Measurements from ENCODE around the gene ELOVL6.
"Not testable (repeated sequence)": the region's sequence is repeated elsewhere in the genome, so short reads cannot be mapped to it uniquely, and the experiment has no call there.

The ELOVL6 gene

GRCh38 chr4:110231869-110232268 lies 33.5 kb upstream of the ELOVL6 start:
- no peak for TF ChIP-seq MYC (IDR thresholded peaks at IDR 0.05; ENCODE audit: low read depth, low read length)
- no peak for TF ChIP-seq MAX (IDR thresholded peaks at IDR 0.05; ENCODE audit: low read depth, low read length)
- TF ChIP-seq POLR2A (IDR thresholded peaks at IDR 0.05; ENCODE audit: extremely low read depth, insufficient read length): no peak
- TF ChIP-seq, protein P1, sequence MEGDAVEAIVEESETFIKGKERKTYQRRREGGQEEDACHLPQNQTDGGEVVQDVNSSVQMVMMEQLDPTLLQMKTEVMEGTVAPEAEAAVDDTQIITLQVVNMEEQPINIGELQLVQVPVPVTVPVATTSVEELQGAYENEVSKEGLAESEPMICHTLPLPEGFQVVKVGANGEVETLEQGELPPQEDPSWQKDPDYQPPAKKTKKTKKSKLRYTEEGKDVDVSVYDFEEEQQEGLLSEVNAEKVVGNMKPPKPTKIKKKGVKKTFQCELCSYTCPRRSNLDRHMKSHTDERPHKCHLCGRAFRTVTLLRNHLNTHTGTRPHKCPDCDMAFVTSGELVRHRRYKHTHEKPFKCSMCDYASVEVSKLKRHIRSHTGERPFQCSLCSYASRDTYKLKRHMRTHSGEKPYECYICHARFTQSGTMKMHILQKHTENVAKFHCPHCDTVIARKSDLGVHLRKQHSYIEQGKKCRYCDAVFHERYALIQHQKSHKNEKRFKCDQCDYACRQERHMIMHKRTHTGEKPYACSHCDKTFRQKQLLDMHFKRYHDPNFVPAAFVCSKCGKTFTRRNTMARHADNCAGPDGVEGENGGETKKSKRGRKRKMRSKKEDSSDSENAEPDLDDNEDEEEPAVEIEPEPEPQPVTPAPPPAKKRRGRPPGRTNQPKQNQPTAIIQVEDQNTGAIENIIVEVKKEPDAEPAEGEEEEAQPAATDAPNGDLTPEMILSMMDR (IDR thresholded peaks at IDR 0.05; ENCODE audit: low read depth, low read length): no peak
- DNase-seq (ENCODE audit: low read depth): peak; percentile 23
- no peak overlapping the region for H3K4me3 ChIP-seq (ENCODE audit: low read depth, low read length)

- DNase-seq (ENCODE audit: low read depth): no peak
- no peak overlapping the region for H3K4me3 ChIP-seq (ENCODE audit: low read depth, low read length)
- TF ChIP-seq, protein P1 (IDR thresholded peaks at IDR 0.05; ENCODE audit: low read depth, low read length): no peak
- no peak for TF ChIP-seq MYC (IDR thresholded peaks at IDR 0.05; ENCODE audit: low read depth, low read length)
- TF ChIP-seq MAX (IDR thresholded peaks at IDR 0.05; ENCODE audit: low read depth, low read length): no peak
- no peak for TF ChIP-seq POLR2A (IDR thresholded peaks at IDR 0.05; ENCODE audit: extremely low read depth, insufficient read length)
Measured at GRCh38 chr4:110229266-110229665, 30.9 kb upstream of the ELOVL6 start.

GRCh38 chr4:110224812-110225211 lies 26.4 kb upstream of the ELOVL6 start:
- peak; percentile 5 for DNase-seq (ENCODE audit: low read depth)

GRCh38 chr4:110224142-110224541 lies 25.7 kb upstream of the ELOVL6 start:
- DNase-seq (ENCODE audit: low read depth): no peak
- H3K4me3 ChIP-seq (ENCODE audit: low read depth, low read length): no peak overlapping the region
- TF ChIP-seq POLR2A (IDR thresholded peaks at IDR 0.05; ENCODE audit: extremely low read depth, insufficient read length) (no peak), MYC (IDR thresholded peaks at IDR 0.05; ENCODE audit: low read depth, low read length) (no peak), MAX (IDR thresholded peaks at IDR 0.05; ENCODE audit: low read depth, low read length) (no peak)
- TF ChIP-seq, protein P1 (IDR thresholded peaks at IDR 0.05; ENCODE audit: low read depth, low read length): no peak

More at GRCh38 chr4:110224812-110225211, 26.4 kb upstream of the ELOVL6 start:
- TF ChIP-seq MAX (IDR thresholded peaks at IDR 0.05; ENCODE audit: low read depth, low read length): no peak
- no peak for TF ChIP-seq MYC (IDR thresholded peaks at IDR 0.05; ENCODE audit: low read depth, low read length)
- no peak for TF ChIP-seq POLR2A (IDR thresholded peaks at IDR 0.05; ENCODE audit: extremely low read depth, insufficient read length)
- TF ChIP-seq, protein P1 (IDR thresholded peaks at IDR 0.05; ENCODE audit: low read depth, low read length): no peak
- H3K4me3 ChIP-seq (ENCODE audit: low read depth, low read length): no peak overlapping the region

- H3K4me3 ChIP-seq (ENCODE audit: low read depth, low read length); DNase-seq (ENCODE audit: low read depth): not testable (repeated sequence)
Measured at GRCh38 chr4:110218935-110219334, 20.5 kb upstream of the ELOVL6 start.

DNA sequence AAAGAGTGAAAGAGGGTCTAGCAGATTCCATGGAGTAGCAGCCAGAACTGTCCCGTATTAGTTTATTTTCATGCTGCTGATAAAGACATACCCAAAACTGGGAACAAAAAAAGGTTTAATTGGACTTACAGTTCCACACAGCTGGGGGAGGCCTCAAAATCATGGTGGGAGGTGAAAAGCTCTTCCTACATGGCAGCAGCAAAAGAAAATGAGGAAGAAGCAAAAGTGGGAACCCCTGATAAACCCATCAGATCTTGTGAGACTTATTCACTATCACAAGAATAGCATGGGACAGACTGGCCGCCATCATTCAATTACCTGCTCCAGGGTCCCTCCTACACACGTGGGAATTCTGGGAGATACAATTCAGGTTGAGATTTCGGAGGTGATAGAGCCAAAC lies 18.8 kb upstream of the ELOVL6 start:
- not testable (repeated sequence) for DNase-seq (ENCODE audit: low read depth); H3K4me3 ChIP-seq (ENCODE audit: low read depth, low read length)

- no peak for DNase-seq (ENCODE audit: low read depth)
- H3K4me3 ChIP-seq (ENCODE audit: low read depth, low read length): no peak overlapping the region
- TF ChIP-seq POLR2A (IDR thresholded peaks at IDR 0.05; ENCODE audit: extremely low read depth, insufficient read length): no peak
- TF ChIP-seq, protein P1 (IDR thresholded peaks at IDR 0.05; ENCODE audit: low read depth, low read length): no peak
- no peak for TF ChIP-seq MAX (IDR thresholded peaks at IDR 0.05; ENCODE audit: low read depth, low read length)
Measured at GRCh38 chr4:110216129-110216528, 17.7 kb upstream of the ELOVL6 start.

All from NB4 (cell line).